Activated CD8-positive, alpha-beta T cell treated with anti-CD3 and anti-CD28 coated beads for 36 hours (primary cell): ENCODE results near the gene EML5. TPM values are rescaled to one million over a fixed set of nuclear protein-coding genes. Genes with fewer than 3 reads are reported as not detected.

Experiments
- ATAC-seq: fragments of 200-7000 bp; cut with Tn5 transposase; one replicate; pipeline ENCODE4 v1.10.0; 2021; ENCODE audit warnings: mild to moderate bottlenecking, moderate library complexity
- CTCF ChIA-PET: fragments of 350-600 bp; sonication (Branson Sonifier 250); formaldehyde crosslinking; loops from one replicate; lab custom pipeline; 2021; ENCODE audit warnings: antibody characterized with exemption; lab: Charles Lee
- POLR2A ChIA-PET: fragments of 350-600 bp; sonication (Branson Sonifier 250); formaldehyde crosslinking; loops from one replicate; lab custom pipeline; 2021; ENCODE audit warnings: antibody characterized with exemption; lab: Charles Lee
- DNase-seq: peaks from one replicate; pipeline ENCODE4 v3.0.0-alpha.2; 2020
- H3K27ac Mint-ChIP-seq: one replicate; pipeline ENCODE4 v1.8.0; 2021; ENCODE audit warnings: mild to moderate bottlenecking, mixed read lengths
- H3K27me3 Mint-ChIP-seq: one replicate; pipeline ENCODE4 v1.8.0; 2021; ENCODE audit warnings: mixed read lengths
- H3K36me3 Mint-ChIP-seq: one replicate; pipeline ENCODE4 v1.8.0; 2021; ENCODE audit warnings: low read depth, mixed read lengths
- H3K4me1 Mint-ChIP-seq: one replicate; pipeline ENCODE4 v1.8.0; 2021; ENCODE audit warnings: low read depth, mixed read lengths
- H3K4me3 Mint-ChIP-seq: one replicate; pipeline ENCODE4 v1.8.0; 2021; ENCODE audit warnings: mild to moderate bottlenecking, moderate library complexity, mixed read lengths
- H3K9me3 Mint-ChIP-seq: one replicate; pipeline ENCODE4 v1.8.0; 2021; ENCODE audit warnings: mixed read lengths
- CTCF ChIP-seq: fragments of 200-600 bp; IDR thresholded peaks from one replicate; pipeline ENCODE4 v1.8.0; 2022; ENCODE audit warnings: antibody characterized with exemption, mild to moderate bottlenecking
- intact Hi-C: fragments of 100-400 bp; cut with micrococcal nuclease; formaldehyde crosslinking; loops from one replicate; pipeline ENCODE4 v1.10.0; 2022
- total RNA-seq, 2 experiments: library from RNA; stranded (reverse); gene quantifications; one replicate each; pipeline ENCODE4 v1.2.3, GENCODE V29; 2021

Gene EML5
- total RNA-seq, 2 experiments from 2014 or later: 2.7 to 3.8 TPM

GRCh38 chr14:88611878-88612277 is 180.9 kb downstream of the EML5 start:
- Mint-ChIP-seq H3K36me3 (peaks cover 46% of the 10 kb centered on the region), H3K4me3 (no peak overlapping the region), H3K4me1 (peaks cover 13% of the 10 kb centered on the region), H3K27me3 (no peaks in the 10 kb centered on the region), H3K27ac (peak overlapping the region; percentile 23), H3K9me3 (no peaks in the 10 kb centered on the region)
- intact Hi-C loops: no loop called here
- DNase-seq (no peak), ATAC-seq (no peak)
- CTCF ChIA-PET: no interaction called here
- TF ChIP-seq CTCF: no peak
- POLR2A ChIA-PET: no interaction called here

DNA sequence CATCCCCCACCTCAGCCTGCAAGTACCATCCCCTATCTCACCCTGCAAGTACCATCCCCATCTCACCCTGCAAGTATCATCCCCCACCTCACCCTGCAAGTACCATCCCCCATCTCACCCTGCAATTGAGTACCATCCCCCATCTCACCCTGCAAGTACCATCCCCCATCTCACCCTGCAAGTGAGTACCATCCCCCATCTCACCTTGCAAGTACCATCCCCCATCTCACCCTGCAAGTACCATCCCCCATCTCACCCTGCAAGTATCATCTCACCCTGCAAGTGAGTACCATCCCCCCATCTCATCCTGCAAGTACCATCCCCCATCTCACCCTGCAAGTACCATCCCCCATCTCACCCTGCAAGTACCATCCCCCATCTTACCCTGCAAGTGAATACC is 184.9 kb downstream of the EML5 start:
- ATAC-seq: no peak
- no peak for TF ChIP-seq CTCF
- intact Hi-C loops: no loop called here
- no peak for DNase-seq
- peaks cover 58% of the 10 kb centered on the region for H3K36me3 Mint-ChIP-seq
- H3K27ac Mint-ChIP-seq: no peak overlapping the region
- no peaks in the 10 kb centered on the region for H3K27me3 Mint-ChIP-seq
- no peak overlapping the region for H3K4me3 Mint-ChIP-seq
- no peaks in the 10 kb centered on the region for H3K9me3 Mint-ChIP-seq
- H3K4me1 Mint-ChIP-seq: peaks cover 6% of the 10 kb centered on the region
- CTCF ChIA-PET: no interaction called here
- POLR2A ChIA-PET: interaction anchor here (0.7 kb wide), 1 partner anchor 18 kb away, joined by 4 read pairs; no protein-coding TSS in a partner anchor

- H3K4me3 Mint-ChIP-seq: no peak overlapping the region
- H3K4me1 Mint-ChIP-seq: no peaks in the 10 kb centered on the region
- ATAC-seq (no peak), DNase-seq (no peak)
- no peak for TF ChIP-seq CTCF
- no peaks in the 10 kb centered on the region for H3K27me3 Mint-ChIP-seq
- CTCF ChIA-PET: no interaction called here
- intact Hi-C loops: no loop called here
- H3K36me3 Mint-ChIP-seq: peaks cover 60% of the 10 kb centered on the region
- no peaks in the 10 kb centered on the region for H3K9me3 Mint-ChIP-seq
- POLR2A ChIA-PET: no interaction called here
- H3K27ac Mint-ChIP-seq: no peak overlapping the region
Measured at GRCh38 chr14:88605594-88605993, 187.2 kb downstream of the EML5 start.

DNA sequence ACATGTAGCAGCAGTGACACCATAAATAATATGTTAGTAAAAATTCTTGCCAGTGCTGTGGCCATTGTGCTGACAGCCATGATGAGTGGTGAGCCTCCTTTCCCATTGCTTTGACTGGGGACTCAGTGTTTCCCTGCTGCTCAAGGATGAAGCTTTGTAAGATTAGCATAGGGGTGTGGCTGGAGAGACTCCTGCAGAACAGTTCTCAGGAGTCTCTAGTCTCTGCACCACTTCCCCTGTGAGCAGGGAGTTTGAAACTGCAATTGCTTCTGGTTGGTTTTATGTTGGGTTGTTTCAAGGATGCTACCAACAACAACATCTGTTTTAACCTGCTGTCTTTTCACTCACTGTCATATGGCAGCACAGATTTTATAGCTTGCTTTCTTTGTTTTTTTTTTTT is 188.5 kb downstream of the EML5 start:
- Mint-ChIP-seq H3K27me3 (no peaks in the 10 kb centered on the region), H3K4me1 (peaks cover 12% of the 10 kb centered on the region), H3K36me3 (peaks cover 56% of the 10 kb centered on the region), H3K4me3 (no peak overlapping the region), H3K9me3 (no peaks in the 10 kb centered on the region), H3K27ac (no peak overlapping the region)
- intact Hi-C loops: no loop called here
- CTCF ChIA-PET: no interaction called here
- no peak for DNase-seq
- ATAC-seq: no peak
- no peak for TF ChIP-seq CTCF
- POLR2A ChIA-PET: interaction anchor here (0.7 kb wide), 1 partner anchor 12 kb away, joined by 3 read pairs; no protein-coding TSS in a partner anchor

GRCh38 chr14:88599761-88600439 is 192.9 kb downstream of the EML5 start:
- Mint-ChIP-seq H3K4me3 (peak overlapping the region; percentile 28), H3K4me1 (peaks cover 26% of the 10 kb centered on the region), H3K36me3 (peaks cover 49% of the 10 kb centered on the region), H3K9me3 (no peaks in the 10 kb centered on the region), H3K27me3 (no peaks in the 10 kb centered on the region), H3K27ac (peak overlapping the region; percentile 81)
- TF ChIP-seq CTCF: no peak
- ChIA-PET CTCF (interaction anchor here (0.7 to 0.8 kb wide), 2 partner anchors 14 to 215 kb away, joined by 3 read pairs; no protein-coding TSS in a partner anchor), POLR2A (interaction anchor here (1.2 to 1.3 kb wide), 2 partner anchors 14 to 16 kb away, joined by 3 to 6 read pairs; no protein-coding TSS in a partner anchor)
- ATAC-seq: peak; percentile 94
- DNase-seq: peak; percentile 57
- intact Hi-C loops: no loop called here
